ENCODE data around the gene SCGB2A2.

GRCh38 chr11:62241095-62241494, 28.9 kb upstream of the SCGB2A2 start:
- TF ChIP-seq CTCF (IDR thresholded peaks at IDR 0.05) (no peak), POLR2A (IDR thresholded peaks at IDR 0.05) (no peak)

Measured in heart left ventricle (tissue), 13 donors.